Activated CD4-positive, alpha-beta T cell treated with anti-CD3 and anti-CD28 coated beads, Interleukin-2, Interleukin-4, amounts not matched to agents 100 ng/mL and 50 ng/mL, durations not matched to agents 16 hours and 8 hours (primary cell): ENCODE results near the gene KRTAP4-2.
"Not testable (repeated sequence)": the region's sequence is repeated elsewhere in the genome, so short reads cannot be mapped to it uniquely, and the experiment has no call there.

Source experiments
- DNase-seq: peaks from one replicate; pipeline ENCODE4 v3.0.0-alpha.2; 2020; ENCODE audit warnings: low spot score

The KRTAP4-2 gene

DNA sequence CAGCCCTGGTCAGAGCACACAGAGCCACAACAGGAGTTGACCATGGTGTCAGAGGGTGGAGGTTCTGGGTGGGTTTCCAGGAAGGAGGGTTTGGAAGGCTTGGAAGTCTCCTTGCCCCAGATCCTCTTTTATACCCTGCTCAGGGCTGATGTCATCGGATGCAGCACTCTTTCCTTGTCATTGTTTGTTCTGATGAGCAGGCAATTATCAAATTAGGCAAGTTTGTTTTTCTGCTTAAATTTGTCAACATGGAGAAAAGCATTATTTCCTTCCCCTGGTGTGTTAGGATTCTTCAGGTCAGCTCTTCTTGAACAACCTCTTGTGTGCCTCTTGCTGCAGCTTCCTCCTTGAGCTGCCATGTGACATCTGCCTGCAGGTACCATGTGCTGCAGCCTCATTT is 17.4 kb downstream of the KRTAP4-2 start, which contains the start of gene KRTAP4-4:
Gene KRTAP4-4 (minus strand): TSS at position 101 of the 400 bp plus-strand sequence. CDS start 57 bp downstream, at position 44.
- no peak for DNase-seq

DNA sequence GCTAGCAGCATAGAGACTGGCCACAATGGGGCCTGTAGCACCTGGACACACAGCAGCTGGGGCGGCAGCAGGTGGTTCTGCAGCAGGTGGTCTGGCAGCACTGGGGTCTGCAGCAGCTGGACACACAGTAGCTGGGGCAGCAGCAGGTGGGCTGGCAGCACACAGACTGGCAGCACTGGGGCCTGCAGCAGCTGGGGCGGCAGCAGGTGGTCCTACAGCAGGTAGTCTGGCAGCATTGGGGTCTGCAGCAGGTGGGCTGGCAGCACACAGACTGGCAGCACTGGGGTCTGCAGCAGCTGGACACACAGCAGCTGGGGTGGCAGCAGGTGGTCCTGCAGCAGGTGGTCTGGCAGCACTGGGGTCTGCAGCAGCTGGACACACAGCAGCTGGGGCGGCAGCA is 17.8 kb downstream of the KRTAP4-2 start:
- not testable (repeated sequence) for DNase-seq

DNA sequence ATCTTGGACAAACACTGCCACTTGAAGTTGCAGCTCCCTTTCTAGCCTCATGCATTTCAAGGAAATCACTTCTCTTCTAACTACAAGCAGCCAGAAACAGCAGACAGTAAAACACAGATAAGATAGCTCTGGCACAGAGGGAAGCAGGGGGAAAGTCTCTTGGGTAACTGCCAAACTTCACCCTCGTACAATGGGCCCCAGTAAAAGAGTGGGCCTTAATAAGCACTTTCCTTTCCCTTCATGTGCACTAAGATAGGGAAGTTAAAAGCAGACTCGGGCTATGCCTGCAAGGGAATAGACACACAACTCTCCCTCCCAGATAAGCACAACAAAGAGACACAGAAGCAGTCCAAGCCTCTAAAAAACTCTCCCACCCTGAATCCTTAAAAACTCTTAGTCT is 24.2 kb downstream of the KRTAP4-2 start:
- no peak for DNase-seq

DNA sequence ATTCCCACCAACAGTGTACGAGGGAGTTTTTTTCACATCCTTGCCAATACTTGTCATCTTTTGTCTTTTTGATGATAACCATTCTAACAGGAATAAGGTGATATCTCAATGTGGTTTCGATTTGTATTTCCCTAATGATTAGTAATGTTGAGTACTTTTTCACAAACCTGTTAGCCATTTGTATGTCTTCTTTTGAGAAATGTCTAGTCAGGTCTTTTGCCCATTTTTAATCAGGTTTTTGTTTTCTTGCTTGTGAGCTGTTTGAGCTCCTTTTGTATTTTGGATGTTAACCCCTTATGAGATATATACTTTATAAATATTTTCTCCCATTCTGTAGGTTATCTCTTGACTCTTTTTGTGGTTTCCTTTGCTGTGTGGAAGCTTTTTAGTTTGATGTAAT is 26.5 kb downstream of the KRTAP4-2 start:
- DNase-seq: no peak

DNA sequence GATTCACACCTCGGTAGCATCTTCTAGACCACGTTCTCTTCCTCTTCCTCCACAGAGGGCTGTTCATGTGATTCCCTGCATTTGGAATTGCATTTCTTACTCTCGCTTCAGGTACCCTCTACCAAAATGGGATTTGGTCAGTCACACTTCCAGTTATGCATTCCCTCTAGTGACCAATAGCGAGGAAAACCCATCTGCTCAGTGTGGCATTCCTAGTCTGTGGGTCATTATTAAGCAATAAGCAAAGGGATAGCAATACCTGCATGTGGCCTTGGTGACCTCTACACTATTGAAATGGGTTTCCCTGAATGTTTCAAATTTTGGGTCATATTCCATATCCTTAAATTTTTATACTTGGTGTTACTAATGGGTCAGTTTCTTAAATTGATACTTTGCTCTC is 28.0 kb downstream of the KRTAP4-2 start:
- no peak for DNase-seq

DNA sequence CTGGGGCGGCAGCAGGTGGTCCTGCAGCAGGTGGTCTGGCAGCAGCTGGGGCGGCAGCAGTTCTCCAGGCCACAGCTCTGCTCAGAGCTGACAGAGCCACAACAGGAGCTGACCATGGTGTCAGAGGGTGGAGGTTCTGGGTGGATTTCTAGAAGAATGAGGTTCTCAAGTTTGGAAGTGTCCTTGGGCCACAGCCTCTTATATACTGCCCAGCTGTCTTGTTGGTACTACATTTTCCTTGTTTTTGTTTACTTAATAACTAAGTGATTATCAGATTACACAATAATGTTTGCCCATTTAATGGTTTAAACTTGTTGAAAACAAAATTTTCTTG is 28.4 kb downstream of the KRTAP4-2 start, which contains the start of gene KRTAP4-5:
Gene KRTAP4-5 (minus strand): TSS at position 174 of the 334 bp plus-strand sequence. CDS start 58 bp downstream, at position 116.
- no peak for DNase-seq

DNA sequence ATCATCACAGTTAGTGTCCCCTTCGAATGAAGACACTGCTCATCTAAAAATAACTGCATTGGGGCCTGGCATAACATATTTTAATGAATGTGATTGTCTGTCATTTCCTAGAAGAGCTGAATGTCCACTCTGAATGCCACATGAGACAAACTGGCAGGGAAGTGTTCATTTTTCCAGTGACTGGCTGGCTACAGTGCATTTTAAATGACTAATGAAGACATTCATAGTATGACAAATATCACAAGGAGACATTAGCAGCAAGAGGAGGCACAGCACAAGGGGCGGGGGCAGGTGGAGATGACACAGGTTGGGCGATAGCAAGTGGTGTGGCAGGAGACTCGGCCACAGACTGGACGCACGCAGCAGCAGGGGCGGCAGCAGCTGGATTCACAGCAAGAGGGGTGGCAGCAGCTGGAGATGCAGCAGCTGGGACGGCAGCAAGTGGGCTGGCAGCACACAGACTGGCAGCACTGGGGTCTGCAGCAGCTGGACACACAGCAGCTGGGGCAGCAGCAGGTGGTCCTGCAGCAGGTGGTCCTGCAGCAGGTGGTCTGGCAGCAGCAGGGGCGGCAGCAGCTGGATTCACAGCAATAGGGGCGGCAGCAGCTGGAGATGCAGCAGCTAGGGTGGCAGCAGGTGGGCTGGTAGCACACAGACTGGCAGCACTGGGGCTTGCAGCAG is 28.9 kb downstream of the KRTAP4-2 start:
- DNase-seq: not testable (repeated sequence)

DNA sequence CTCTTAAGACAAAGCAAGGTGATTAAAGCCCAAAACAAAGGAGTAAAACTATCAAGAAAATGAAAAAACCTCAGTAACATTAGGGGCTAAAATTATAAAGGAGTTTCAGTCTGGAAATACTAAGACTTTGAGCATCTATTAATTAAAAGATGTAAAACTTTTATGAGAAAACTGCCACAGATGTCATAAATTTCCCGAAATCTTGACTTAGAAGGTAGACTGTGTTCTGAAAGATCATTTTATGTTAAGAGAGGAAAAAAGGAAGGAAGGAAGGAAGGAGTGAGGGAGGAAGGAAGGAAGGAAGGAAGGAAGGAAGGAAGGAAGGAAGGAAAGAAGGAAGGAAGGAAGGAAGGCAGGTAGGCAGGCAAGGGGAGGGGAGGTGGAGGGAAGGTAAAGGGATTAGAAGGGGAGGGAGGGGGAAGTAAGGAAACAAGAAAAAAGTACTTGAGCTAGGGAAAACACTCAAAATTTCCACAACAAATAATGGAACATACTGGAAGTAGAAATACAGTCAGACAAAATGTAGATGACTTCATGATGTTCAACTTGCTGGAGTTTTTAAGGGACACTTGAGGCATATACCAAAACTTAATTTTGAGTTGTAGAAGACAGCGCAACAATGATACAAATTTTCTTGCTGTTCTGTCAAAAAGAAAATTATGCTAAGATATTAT is 30.4 kb downstream of the KRTAP4-2 start:
- no peak for DNase-seq

DNA sequence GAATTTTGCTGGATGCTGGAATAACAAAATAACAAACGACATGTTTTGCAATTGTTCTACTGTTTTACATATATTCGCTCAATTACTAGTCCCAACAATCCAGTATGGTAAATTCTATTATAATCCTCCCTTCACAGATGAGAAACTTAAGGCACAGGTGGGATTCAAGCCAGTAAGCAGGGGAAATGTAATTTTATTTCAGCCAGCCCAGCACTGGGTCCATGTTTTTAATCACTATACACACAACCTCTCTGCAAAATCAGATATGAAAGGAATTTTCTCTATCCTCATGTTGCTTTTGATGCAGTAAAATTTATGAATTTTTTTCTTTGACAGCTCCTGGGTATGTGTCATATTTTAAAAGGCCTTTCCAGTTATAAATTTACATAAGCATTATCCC is 32.8 kb downstream of the KRTAP4-2 start:
- no peak for DNase-seq

DNA sequence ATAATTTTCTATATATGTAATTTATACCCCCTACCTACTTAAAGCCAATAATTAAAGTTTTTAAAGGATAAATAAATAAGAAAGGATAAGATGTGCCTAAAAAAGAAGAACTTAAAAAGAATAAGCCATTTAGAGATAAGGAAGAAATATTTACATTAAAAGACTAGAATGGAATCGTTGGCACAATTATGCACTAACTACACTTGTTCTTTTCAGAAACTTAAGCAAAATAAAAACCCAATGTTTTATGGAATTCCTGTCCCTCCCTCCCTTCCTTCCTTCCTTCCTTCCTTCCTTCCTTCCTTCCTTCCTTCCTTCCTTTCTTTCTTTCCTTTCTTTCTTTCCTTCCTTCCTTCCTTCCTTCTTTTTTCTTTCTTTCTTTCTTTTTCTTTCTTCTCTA is 33.2 kb downstream of the KRTAP4-2 start:
- no peak for DNase-seq

DNA sequence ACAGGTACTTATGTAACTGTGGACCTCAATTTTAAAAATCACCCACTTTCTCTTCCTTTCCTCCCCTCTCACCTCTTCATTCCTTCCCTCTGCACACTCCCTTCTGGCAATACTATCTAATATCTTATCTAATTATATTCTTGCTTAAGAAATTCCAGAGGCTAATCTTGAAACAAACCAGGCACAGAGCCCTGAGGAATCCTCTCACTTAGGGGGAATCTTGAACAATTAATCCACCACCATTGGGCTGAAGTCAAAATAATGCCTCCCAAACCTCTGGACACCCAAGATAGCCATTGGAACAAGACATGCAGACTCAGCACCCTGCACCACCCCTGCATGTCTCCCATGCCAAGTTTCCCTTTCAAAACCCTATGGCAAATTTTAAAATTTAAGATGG is 36.7 kb downstream of the KRTAP4-2 start:
- no peak for DNase-seq

DNA sequence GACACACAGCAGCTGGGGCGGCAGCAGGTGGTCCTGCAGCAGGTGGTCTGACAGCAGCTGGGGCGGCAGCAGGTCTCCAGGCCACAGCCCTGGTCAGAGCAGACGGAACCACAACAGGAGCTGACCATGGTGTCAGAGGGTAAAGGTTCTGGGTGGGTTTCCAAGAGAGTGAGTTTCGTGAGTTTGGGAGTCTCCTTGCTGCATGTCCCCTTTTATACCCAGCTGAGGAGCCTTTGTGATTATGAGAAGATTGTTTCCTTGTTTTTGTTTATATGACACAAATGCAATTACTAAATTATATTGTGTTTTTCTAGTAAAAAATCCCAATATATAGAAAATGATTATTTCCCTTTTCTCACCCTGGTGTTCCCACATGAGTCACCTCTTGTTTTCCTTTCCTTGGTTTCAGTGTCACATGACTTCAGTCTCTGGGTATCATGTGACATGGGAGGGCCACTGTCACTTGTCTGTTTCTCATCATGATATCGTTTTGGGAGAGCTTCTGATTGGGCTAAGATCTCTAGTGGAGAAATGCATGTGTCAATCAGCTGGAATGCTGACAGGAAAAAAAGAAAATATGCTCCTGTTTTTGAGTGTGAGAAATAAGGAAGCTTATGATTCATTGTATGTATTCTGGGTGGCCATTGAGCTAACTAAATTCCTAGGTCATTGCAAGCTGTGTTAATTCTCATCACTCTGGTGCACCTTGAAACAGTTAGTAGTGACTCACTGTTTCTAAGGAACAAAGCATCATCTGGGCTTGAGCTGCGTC is 37.5 kb downstream of the KRTAP4-2 start, which contains the start of gene KRTAP4-6:
Gene KRTAP4-6 (minus strand): TSS at position 185 of the 772 bp plus-strand sequence. CDS start 57 bp downstream, at position 128.
- no peak for DNase-seq

DNA sequence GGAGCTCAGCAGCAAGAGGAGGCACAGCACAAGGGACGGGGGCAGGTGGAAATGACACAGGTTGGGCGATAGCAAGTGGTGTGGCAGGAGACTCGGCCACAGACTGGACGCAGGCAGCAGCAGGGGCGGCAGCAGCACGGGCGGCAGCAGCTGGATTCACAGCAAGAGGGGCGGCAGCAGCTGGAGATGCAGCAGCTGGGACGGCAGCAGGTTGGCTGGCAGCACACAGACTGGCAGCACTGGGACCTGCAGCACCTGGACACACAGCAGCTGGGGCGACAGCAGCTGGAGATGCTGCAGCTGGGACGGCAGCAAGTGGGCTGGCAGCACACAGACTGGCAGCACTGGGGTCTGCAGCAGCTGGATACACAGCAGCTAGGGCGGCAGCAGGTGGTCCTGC is 38.2 kb downstream of the KRTAP4-2 start:
- not testable (repeated sequence) for DNase-seq

DNA sequence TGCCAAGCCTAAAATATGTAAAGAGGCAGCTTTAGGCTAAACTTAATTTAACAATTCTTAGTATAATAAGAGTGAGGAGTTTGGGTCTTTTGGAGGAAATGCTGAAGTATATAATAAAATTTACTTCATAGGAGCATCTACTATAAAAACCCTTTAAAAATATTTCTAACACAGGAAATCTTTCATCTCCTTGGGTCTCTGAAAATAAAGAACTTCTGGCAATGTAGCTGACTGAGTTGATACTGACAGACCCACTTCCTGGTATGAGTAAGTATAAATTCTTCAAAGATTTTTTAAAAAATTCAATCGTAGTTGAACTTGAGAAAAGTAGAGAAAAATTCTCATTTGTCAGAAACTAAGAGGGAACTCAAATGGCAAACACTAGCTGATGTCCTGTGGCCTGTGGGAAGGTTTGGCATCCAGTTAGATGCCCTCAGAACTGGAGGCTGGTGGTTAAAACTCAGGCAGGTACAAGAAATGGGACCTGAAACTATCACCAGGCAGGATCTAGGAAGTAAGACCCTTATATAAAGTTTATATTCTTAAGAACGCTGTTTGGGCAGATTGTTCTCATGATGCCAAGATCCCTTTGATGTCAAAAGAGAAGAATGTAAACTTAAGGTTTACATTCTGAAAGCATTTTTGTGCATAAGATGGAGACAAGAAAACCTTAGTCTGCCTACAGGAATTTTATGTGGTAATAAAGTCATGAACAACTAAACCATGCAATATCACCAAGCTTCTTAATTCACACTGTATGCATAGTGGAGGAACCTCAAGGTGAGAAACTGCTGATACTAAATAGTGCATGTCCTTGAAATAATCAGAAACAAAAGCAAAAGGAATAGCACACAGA is 43.9 kb downstream of the KRTAP4-2 start:
- no peak for DNase-seq

DNA sequence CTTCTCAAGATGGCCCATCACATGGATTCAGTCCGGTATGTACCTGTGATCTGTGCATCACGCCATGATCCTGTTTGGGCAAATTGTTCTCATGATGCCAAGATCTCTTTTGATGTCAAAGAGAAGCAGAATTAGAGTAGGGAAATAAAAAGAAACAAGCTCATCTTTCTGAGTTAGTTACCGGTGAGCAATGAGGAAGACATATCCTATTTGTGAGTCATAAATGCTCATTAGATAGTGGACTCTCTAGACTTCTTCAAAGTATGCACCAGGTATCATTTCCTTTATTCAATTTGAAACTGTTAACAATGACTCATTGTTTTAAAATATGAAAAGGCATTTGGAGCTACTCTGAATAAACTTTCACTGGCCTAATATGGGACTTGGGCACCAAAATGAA is 46.0 kb downstream of the KRTAP4-2 start:
- no peak for DNase-seq
